OCI-LY3 (cell line): ENCODE results near the gene CTPS1.

ENCODE experiments used
- CTCF ChIP-seq: fragments of 200-600, 300-600 bp; sonication (generic); IDR thresholded peaks from 2 replicates; pipeline ENCODE4 v1.5.1; 2014; ENCODE audit warnings: antibody characterized with exemption, low read length, low read depth
- EZH2phosphoT487 ChIP-seq: fragments of 200-600 bp; shearing (Covaris generic); IDR thresholded peaks from 2 replicates; pipeline ENCODE4 v1.6.1; 2018; ENCODE audit warnings: antibody characterized with exemption, mixed run types, low read depth

- TF ChIP-seq CTCF (no peak), EZH2phosphoT487 (no peak)
These were observed 8.8 kb downstream of the CTPS1 start for GRCh38 chr1:40988280-40988679.
